ENCODE data around the gene MRPL24. TPM values are rescaled to one million over a fixed set of nuclear protein-coding genes. Genes with fewer than 3 reads are reported as not detected.

MRPL24 gene
- total and polyA plus RNA-seq, 2 of the 13 experiments (the other 11 are each of a cell fraction or from before 2014, with no cell fraction given): 38.1 to 42.9 TPM

DNA sequence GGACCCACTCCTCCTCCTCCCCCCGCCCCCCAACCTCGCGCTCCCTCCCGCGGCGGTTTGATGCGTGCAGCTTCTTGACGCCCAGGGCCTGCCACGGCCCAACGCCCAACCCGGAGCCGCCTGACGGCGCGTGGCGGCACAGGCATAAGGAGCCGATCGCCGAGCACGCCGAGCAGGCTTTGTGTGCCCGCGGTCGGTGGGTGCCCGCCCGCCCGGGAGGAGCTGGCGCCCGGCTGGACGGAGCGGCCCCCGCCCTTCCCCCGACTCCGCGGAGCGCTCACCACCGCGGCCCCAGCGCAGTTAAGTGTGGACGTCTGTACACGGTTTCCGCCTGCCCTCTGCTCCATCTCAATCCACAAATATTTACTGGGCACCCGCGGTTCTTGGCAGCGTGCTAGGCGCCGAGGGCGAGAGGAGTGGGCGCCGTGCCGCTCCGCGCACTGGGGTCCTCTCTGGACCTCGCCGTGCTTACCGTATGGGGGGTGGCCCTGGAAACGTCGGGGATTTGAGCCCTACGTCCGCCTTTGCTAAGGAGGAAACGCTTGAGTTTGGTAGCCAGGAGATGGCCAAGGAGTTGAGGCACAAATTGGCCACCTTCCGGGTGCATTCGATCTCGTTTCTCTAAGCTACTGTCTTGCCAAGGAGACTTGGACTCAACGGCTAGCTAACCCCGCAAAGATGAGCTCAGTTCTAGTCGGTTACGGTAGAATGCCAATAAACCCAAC is 11.0 kb upstream of the MRPL24 start (continued):
- TF ChIP-seq, protein P1, sequence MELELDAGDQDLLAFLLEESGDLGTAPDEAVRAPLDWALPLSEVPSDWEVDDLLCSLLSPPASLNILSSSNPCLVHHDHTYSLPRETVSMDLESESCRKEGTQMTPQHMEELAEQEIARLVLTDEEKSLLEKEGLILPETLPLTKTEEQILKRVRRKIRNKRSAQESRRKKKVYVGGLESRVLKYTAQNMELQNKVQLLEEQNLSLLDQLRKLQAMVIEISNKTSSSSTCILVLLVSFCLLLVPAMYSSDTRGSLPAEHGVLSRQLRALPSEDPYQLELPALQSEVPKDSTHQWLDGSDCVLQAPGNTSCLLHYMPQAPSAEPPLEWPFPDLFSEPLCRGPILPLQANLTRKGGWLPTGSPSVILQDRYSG (CRISPR knock-in tag; IDR thresholded peaks at IDR 0.05): no peak
- no peak for TF ChIP-seq HIVEP1 (CRISPR knock-in tag; IDR thresholded peaks at IDR 0.05)
- TF ChIP-seq ZNF879 (CRISPR knock-in tag; IDR thresholded peaks at IDR 0.05): no peak
- TF ChIP-seq MAFK (conservative IDR thresholded peaks at IDR 0.05 in 1 of 2, IDR thresholded peaks at IDR 0.05 in 1 of 2; ENCODE audit: low read length in 2 of 2): no peak
- TF ChIP-seq KLF13 (CRISPR knock-in tag; IDR thresholded peaks at IDR 0.05): 0 out of 2 replicates have a peak, but pooled peaks have one; percentile 28
- no peak for TF ChIP-seq REST (IDR thresholded peaks at IDR 0.05; ENCODE audit: borderline replicate concordance in 1 of 2, low read depth in 1 of 2, low read length in 2 of 2)
- TF ChIP-seq HNF4A (CRISPR knock-in tag; IDR thresholded peaks at IDR 0.05): no peak; the same call in 1 of the 2 replicates
- peak; percentile 60; the same call in 1 of the 2 replicates for TF ChIP-seq BRD4 (CRISPR knock-in tag; IDR thresholded peaks at IDR 0.05)
- no peak for TF ChIP-seq CCAR2 (optimal IDR thresholded peaks at IDR 0.05; ENCODE audit: low read depth, low read length)
- TF ChIP-seq CAMTA2 (CRISPR knock-in tag; IDR thresholded peaks at IDR 0.05; ENCODE audit: borderline replicate concordance): no peak
- no peak for TF ChIP-seq ARID2 (CRISPR knock-in tag; IDR thresholded peaks at IDR 0.05; ENCODE audit: borderline replicate concordance)
- no peak for TF ChIP-seq MXD1 (CRISPR knock-in tag; IDR thresholded peaks at IDR 0.05)
- no peak for TF ChIP-seq SNRNP70 (IDR thresholded peaks at IDR 0.05; ENCODE audit: low read depth, low read length)
- TF ChIP-seq FOSL1 (CRISPR knock-in tag; IDR thresholded peaks at IDR 0.05; ENCODE audit: borderline replicate concordance): no peak
- no peak; the same call in 1 of the 2 replicates for TF ChIP-seq ESRRA (CRISPR knock-in tag; IDR thresholded peaks at IDR 0.05; ENCODE audit: low read depth)
- TF ChIP-seq, protein P2, sequence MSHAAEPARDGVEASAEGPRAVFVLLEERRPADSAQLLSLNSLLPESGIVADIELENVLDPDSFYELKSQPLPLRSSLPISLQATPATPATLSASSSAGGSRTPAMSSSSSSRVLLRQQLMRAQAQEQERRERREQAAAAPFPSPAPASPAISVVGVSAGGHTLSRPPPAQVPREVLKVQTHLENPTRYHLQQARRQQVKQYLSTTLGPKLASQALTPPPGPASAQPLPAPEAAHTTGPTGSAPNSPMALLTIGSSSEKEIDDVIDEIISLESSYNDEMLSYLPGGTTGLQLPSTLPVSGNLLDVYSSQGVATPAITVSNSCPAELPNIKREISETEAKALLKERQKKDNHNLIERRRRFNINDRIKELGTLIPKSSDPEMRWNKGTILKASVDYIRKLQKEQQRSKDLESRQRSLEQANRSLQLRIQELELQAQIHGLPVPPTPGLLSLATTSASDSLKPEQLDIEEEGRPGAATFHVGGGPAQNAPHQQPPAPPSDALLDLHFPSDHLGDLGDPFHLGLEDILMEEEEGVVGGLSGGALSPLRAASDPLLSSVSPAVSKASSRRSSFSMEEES (CRISPR knock-in tag; IDR thresholded peaks at IDR 0.05): peak; percentile 39; the same call in 1 of the 2 replicates
- peak; percentile 91 for TF ChIP-seq MAX (IDR thresholded peaks at IDR 0.05)
- no peak; the same call in 1 of the 2 replicates for TF ChIP-seq IRX3 (CRISPR knock-in tag; IDR thresholded peaks at IDR 0.05; ENCODE audit: borderline replicate concordance, low read depth)
- TF ChIP-seq SMARCC2 (IDR thresholded peaks at IDR 0.05): no peak
- no peak for TF ChIP-seq ZMYM2 (CRISPR knock-in tag; IDR thresholded peaks at IDR 0.05)

All from HepG2 (cell line).